ENCODE measurements around the gene OR7A10. TPM values are rescaled to one million over a fixed set of nuclear protein-coding genes. Genes with fewer than 3 reads are reported as not detected.

OR7A10 gene
- total RNA-seq, 1 donor from 2014 or later: not detected

DNA sequence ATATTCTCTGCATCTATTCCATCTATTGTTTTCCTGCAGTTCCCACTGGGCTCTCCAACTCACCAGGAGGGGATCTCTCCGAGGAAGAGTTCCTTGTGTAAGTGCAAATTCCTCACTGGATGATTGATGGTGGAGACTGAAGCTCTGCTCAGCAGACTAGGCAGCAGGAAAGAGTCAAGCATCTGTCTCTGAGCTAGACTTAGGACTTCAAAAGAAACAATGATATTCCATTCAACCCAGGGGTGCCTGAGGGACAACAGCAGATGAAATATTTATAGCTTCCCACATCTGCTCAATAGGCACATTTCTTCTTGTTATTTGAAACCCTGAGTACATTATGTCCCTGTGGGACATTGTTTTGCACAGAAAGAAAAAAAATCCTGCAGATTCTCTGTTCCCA, 13.7 kb downstream of the OR7A10 start, which contains the start of the genes OR7A5 and OR7C1:
TSS of gene OR7A5 (minus strand) at position 175 of the 400 bp plus-strand sequence. CDS start 6,944 bp downstream, outside the sequence.
TSS of gene OR7C1 (minus strand) at position 175 of the 400 bp plus-strand sequence. CDS start 35,049 bp downstream, outside the sequence.
- Mint-ChIP-seq H3K4me3 (ENCODE audit: unreplicated experiment) (no peak within 1 kb of the TSS), H3K27me3 (ENCODE audit: low read depth) (no peaks in the 10 kb centered on the region), H3K4me1 (ENCODE audit: low read depth) (no peaks in the 10 kb centered on the region), H3K27ac (ENCODE audit: unreplicated experiment) (no peak within 1 kb of the TSS), H3K9me3 (ENCODE audit: low read depth) (peaks cover 4% of the 10 kb centered on the region), H3K36me3 (ENCODE audit: low read depth) (no peaks in the 10 kb centered on the region)
- TF ChIP-seq, protein P1, sequence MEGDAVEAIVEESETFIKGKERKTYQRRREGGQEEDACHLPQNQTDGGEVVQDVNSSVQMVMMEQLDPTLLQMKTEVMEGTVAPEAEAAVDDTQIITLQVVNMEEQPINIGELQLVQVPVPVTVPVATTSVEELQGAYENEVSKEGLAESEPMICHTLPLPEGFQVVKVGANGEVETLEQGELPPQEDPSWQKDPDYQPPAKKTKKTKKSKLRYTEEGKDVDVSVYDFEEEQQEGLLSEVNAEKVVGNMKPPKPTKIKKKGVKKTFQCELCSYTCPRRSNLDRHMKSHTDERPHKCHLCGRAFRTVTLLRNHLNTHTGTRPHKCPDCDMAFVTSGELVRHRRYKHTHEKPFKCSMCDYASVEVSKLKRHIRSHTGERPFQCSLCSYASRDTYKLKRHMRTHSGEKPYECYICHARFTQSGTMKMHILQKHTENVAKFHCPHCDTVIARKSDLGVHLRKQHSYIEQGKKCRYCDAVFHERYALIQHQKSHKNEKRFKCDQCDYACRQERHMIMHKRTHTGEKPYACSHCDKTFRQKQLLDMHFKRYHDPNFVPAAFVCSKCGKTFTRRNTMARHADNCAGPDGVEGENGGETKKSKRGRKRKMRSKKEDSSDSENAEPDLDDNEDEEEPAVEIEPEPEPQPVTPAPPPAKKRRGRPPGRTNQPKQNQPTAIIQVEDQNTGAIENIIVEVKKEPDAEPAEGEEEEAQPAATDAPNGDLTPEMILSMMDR (IDR thresholded peaks at IDR 0.05): no peak
- DNase-seq (ENCODE audit: low spot score): no peak

DNA sequence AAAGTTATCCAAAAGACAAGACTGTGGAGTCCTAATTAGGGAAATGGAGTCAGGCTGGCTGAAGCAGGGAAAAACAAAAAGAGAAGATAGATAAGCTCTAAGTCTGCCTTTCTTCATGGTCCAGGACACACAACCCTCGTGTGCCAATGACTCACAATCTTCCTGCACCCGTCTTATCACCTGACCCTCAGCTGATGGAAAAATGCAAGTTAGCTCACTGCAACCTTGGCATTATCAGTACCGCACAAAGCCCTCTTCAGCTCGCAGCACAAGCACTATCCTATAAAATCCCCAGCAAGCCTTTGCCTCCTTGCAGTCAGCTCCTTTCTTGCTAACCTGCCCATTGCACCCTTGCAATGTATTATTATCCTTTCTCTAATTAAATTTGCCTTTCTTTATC, 18.0 kb downstream of the OR7A10 start:
- H3K27me3 Mint-ChIP-seq (ENCODE audit: low read depth): peaks cover 3% of the 10 kb centered on the region
- TF ChIP-seq, protein P1 (IDR thresholded peaks at IDR 0.05): no peak

DNA sequence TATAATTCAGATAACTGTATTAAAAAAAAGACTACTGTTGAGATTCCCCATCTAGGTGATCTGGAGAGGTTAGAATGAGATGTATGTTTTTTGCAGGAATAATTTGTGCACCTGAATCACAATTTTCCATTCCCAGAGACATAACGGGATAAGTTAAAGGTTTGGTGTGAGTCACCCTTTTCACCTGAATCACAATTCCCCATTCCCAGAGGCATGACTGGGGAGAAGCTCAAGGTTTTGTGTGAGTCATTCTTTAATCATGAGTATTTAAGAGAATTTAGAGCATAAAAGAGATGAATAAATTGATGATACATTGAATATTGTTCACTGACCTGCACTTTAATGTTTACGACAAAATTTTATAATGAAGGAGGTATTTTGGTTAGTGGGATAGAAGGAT, 22.7 kb downstream of the OR7A10 start:
- peaks cover 5% of the 10 kb centered on the region for H3K9me3 Mint-ChIP-seq (ENCODE audit: low read depth)
- peaks cover 3% of the 10 kb centered on the region for H3K27me3 Mint-ChIP-seq (ENCODE audit: low read depth)
- TF ChIP-seq, protein P1 (IDR thresholded peaks at IDR 0.05): no peak
- H3K4me1 Mint-ChIP-seq (ENCODE audit: low read depth): no peaks in the 10 kb centered on the region
- H3K4me3 Mint-ChIP-seq (ENCODE audit: unreplicated experiment): no peak overlapping the region
- DNase-seq (ENCODE audit: low spot score): no peak
- H3K27ac Mint-ChIP-seq (ENCODE audit: unreplicated experiment): no peak overlapping the region
- H3K36me3 Mint-ChIP-seq (ENCODE audit: low read depth): no peaks in the 10 kb centered on the region

More for the DNA sequence above, 18.0 kb downstream of the OR7A10 start:
- Mint-ChIP-seq H3K4me3 (ENCODE audit: unreplicated experiment) (no peak overlapping the region), H3K4me1 (ENCODE audit: low read depth) (no peaks in the 10 kb centered on the region), H3K9me3 (ENCODE audit: low read depth) (peaks cover 2% of the 10 kb centered on the region), H3K27ac (ENCODE audit: unreplicated experiment) (no peak overlapping the region), H3K36me3 (ENCODE audit: low read depth) (no peaks in the 10 kb centered on the region)
- DNase-seq (ENCODE audit: low spot score): no peak

DNA sequence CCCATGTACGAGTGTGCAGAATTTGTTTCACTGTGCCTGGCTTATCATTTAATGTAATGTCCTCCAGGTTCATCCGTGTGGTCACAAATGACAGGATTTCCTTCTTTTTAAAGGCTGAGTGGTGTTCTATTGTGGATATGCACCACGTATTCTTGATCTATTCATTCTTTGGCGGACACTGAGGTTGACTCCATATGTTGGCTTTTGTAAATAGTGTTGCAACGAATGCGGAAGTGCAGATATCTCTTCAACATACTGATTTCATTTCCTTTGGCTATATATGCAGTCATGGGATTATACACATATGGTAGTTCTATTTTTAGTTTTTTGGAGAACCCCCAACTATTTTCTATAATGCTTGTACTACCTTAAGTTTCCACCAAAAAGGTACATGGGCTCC, 26.8 kb downstream of the OR7A10 start:
- no peak overlapping the region for H3K27ac Mint-ChIP-seq (ENCODE audit: unreplicated experiment)
- H3K9me3 Mint-ChIP-seq (ENCODE audit: low read depth): peaks cover 15% of the 10 kb centered on the region
- H3K4me3 Mint-ChIP-seq (ENCODE audit: unreplicated experiment): no peak overlapping the region
- H3K36me3 Mint-ChIP-seq (ENCODE audit: low read depth): no peaks in the 10 kb centered on the region
- no peak for DNase-seq (ENCODE audit: low spot score)
- no peaks in the 10 kb centered on the region for H3K4me1 Mint-ChIP-seq (ENCODE audit: low read depth)
- no peaks in the 10 kb centered on the region for H3K27me3 Mint-ChIP-seq (ENCODE audit: low read depth)
- TF ChIP-seq, protein P1 (IDR thresholded peaks at IDR 0.05): no peak

DNA sequence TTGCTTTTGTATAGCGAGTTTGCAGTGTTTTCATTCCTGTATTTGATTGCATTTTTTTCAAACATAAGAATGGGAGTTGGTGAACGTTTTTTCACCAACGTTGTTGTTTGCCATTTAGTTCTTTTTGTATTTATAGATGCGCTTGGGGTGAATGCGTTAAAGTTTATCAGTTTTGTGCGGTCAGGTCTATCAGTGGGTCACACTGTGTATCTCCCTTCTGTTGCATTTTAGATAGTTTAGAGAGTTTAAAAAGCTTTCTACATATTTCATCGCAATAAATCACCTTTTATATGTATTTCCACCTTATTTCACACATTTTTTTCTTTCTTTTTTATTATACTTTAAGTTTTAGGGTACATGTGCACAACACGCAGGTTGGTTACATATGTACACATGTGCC, 30.1 kb downstream of the OR7A10 start:
- Mint-ChIP-seq H3K27me3 (ENCODE audit: low read depth) (no peaks in the 10 kb centered on the region), H3K27ac (ENCODE audit: unreplicated experiment) (no peak overlapping the region), H3K4me3 (ENCODE audit: unreplicated experiment) (no peak overlapping the region), H3K36me3 (ENCODE audit: low read depth) (no peaks in the 10 kb centered on the region), H3K9me3 (ENCODE audit: low read depth) (peaks cover 9% of the 10 kb centered on the region), H3K4me1 (ENCODE audit: low read depth) (no peaks in the 10 kb centered on the region)
- no peak for DNase-seq (ENCODE audit: low spot score)
- TF ChIP-seq, protein P1 (IDR thresholded peaks at IDR 0.05): no peak

Data from chondrocyte (in vitro differentiated cells).